ENCODE data around the gene PRPF19. TPM values are rescaled to one million over a fixed set of nuclear protein-coding genes. Genes with fewer than 3 reads are reported as not detected.
A peak's percentile ranks its signal among the peaks of the same experiment; 100 is the strongest.

PRPF19 gene
- total and polyA plus RNA-seq, 9 of the 15 experiments (the other 6 are each of a cell fraction or from before 2014, with no cell fraction given): 9.4 to 212 (median 73.2) TPM

GRCh38 chr11:60906132-60906972 is at the start of gene PRPF19 (continued):
- TF ChIP-seq FOXK1 (CRISPR knock-in tag; IDR thresholded peaks at IDR 0.05; ENCODE audit: borderline replicate concordance) (no peak), ZNF589 (CRISPR knock-in tag; IDR thresholded peaks at IDR 0.05; ENCODE audit: low read depth) (no peak), SRF (CRISPR knock-in tag; IDR thresholded peaks at IDR 0.05) (peak in 1 of 2 experiments; percentile 48; a peak in 2 of 4 replicates), TAF1 (IDR thresholded peaks at IDR 0.05; ENCODE audit: control insufficient read depth, extremely low read depth, insufficient read depth, low read length, severe bottlenecking) (peak; percentile 92), TOE1 (IDR thresholded peaks at IDR 0.05; ENCODE audit: borderline replicate concordance) (no peak), TOE1 (CRISPR knock-in tag; IDR thresholded peaks at IDR 0.05; ENCODE audit: borderline replicate concordance, low read depth) (0 out of 2 replicates have a peak, but pooled peaks have one; percentile 53), RAD21 (CRISPR knock-in tag; conservative IDR thresholded peaks at IDR 0.05 in 1 of 2, IDR thresholded peaks at IDR 0.05 in 1 of 2) (no peak), CC2D1A (IDR thresholded peaks at IDR 0.05) (no peak), HNRNPL (IDR thresholded peaks at IDR 0.05; ENCODE audit: low read depth, low read length) (no peak), PHTF2 (CRISPR knock-in tag; IDR thresholded peaks at IDR 0.05) (no peak), ZNF778 (CRISPR knock-in tag; IDR thresholded peaks at IDR 0.05) (no peak), ZMIZ1 (IDR thresholded peaks at IDR 0.05; ENCODE audit: low read depth in 2 of 2, low read length in 2 of 2) (no peak), ZFPM2 (CRISPR knock-in tag; IDR thresholded peaks at IDR 0.05) (no peak), NELFE (IDR thresholded peaks at IDR 0.05; ENCODE audit: insufficient read depth, insufficient read length) (no peak), TCF15 (CRISPR knock-in tag; IDR thresholded peaks at IDR 0.05) (no peak), NCOA4 (IDR thresholded peaks at IDR 0.05; ENCODE audit: partially characterized antibody) (no peak), ZNF584 (CRISPR knock-in tag; IDR thresholded peaks at IDR 0.05; ENCODE audit: low read depth) (no peak), ZNF143 (CRISPR knock-in tag; IDR thresholded peaks at IDR 0.05) (peak; percentile 88)
- TF ChIP-seq, protein P1, sequence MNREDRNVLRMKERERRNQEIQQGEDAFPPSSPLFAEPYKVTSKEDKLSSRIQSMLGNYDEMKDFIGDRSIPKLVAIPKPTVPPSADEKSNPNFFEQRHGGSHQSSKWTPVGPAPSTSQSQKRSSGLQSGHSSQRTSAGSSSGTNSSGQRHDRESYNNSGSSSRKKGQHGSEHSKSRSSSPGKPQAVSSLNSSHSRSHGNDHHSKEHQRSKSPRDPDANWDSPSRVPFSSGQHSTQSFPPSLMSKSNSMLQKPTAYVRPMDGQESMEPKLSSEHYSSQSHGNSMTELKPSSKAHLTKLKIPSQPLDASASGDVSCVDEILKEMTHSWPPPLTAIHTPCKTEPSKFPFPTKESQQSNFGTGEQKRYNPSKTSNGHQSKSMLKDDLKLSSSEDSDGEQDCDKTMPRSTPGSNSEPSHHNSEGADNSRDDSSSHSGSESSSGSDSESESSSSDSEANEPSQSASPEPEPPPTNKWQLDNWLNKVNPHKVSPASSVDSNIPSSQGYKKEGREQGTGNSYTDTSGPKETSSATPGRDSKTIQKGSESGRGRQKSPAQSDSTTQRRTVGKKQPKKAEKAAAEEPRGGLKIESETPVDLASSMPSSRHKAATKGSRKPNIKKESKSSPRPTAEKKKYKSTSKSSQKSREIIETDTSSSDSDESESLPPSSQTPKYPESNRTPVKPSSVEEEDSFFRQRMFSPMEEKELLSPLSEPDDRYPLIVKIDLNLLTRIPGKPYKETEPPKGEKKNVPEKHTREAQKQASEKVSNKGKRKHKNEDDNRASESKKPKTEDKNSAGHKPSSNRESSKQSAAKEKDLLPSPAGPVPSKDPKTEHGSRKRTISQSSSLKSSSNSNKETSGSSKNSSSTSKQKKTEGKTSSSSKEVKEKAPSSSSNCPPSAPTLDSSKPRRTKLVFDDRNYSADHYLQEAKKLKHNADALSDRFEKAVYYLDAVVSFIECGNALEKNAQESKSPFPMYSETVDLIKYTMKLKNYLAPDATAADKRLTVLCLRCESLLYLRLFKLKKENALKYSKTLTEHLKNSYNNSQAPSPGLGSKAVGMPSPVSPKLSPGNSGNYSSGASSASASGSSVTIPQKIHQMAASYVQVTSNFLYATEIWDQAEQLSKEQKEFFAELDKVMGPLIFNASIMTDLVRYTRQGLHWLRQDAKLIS (CRISPR knock-in tag; IDR thresholded peaks at IDR 0.05): peak; percentile 81; the same call in 1 of the 2 replicates
